NCI-H1048 (cell line): Measurements from ENCODE around the gene C14orf132.
A peak's percentile ranks its signal among the peaks of the same experiment; 100 is the strongest.

Source experiments
- DNase-seq: peaks from one replicate; lab custom pipeline; 2025; lab: John Stamatoyannopoulos, UW

The C14orf132 gene

GRCh38 chr14:96098309-96098998 is 59.3 kb downstream of the C14orf132 start:
- no peak for DNase-seq

- DNase-seq = no peak
Measured at GRCh38 chr14:96098999-96099335, 59.8 kb downstream of the C14orf132 start.

DNA sequence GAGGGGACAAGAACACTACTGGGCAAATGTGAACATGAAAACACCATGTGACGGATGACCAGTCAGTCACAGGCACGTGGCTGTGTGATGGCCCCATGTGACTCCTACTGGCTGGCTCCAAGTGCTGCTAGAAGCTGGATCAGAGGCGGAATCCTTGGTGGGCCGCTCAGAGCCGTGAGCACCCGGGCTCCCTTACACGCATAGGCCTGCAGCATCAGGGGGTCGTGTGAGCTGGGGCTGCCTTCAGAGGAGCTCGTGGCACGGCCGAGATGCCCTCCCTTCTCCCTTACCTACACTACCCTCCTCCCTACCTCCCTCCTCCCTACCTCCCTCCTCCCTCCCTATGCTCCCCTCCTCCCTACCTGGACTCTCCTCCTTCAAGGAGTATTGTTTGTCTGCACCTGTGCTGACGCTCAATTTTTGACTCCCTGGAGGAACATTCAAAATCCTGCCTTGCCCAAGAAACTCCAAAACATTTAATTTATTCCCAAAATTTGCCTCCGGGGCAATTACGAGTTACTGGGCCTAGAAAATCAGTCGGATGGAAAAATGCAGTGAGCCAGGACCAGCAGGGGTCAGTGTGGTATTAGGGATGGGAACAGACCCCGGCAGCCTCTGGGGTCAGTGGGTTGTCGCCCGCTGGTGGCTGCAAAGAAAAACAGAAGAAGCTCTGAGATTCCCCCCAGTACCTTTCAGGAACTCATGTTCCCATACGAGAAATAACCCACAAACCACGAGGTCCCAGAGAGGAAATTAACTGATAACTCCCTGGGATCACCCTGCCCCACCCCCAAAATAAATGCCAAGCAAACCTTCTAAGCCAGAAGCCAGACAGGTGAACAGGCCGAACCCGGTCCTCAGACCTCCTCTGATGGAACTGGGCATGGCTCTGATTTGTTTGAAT is 61.3 kb downstream of the C14orf132 start:
- peak; percentile 51 for DNase-seq

DNA sequence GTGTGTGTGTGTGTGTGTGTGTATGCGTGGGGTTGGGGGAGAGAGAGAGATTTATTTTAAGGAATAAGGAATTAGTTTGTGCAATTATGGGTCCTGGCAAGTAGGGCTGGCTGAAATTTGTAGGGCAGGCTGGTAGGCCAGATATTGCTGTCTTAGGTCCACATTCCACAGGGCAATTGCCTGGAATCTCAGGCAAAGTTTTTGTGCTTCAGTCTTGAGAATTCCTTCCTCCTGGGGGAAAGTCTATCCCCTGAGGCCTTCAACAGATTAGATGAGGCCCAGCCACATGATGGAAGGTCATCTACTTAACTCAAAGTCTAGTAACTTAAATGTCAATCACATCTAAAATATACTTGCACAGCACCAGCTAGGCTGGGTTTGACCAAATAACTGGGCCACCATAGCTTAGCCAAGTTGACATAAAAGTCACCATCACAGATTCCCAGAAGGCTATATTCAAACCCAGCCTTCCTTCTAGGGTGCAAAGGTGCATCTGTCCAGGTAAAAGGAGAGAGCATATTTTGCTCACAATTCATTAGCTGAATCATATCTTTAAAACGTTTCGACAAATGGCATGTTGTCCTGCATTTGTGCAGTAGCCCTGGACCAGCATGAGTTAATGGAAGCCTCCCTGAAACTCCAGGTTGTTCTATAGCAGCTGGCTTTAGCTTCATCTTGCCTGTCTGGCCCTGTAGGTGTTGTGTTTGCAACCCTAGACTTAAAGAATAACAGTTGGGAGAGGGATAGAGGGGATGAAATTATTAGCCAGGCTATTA is 63.1 kb downstream of the C14orf132 start:
- no peak for DNase-seq

- DNase-seq = no peak
Measured at GRCh38 chr14:96103075-96103474, 63.9 kb downstream of the C14orf132 start.

DNA sequence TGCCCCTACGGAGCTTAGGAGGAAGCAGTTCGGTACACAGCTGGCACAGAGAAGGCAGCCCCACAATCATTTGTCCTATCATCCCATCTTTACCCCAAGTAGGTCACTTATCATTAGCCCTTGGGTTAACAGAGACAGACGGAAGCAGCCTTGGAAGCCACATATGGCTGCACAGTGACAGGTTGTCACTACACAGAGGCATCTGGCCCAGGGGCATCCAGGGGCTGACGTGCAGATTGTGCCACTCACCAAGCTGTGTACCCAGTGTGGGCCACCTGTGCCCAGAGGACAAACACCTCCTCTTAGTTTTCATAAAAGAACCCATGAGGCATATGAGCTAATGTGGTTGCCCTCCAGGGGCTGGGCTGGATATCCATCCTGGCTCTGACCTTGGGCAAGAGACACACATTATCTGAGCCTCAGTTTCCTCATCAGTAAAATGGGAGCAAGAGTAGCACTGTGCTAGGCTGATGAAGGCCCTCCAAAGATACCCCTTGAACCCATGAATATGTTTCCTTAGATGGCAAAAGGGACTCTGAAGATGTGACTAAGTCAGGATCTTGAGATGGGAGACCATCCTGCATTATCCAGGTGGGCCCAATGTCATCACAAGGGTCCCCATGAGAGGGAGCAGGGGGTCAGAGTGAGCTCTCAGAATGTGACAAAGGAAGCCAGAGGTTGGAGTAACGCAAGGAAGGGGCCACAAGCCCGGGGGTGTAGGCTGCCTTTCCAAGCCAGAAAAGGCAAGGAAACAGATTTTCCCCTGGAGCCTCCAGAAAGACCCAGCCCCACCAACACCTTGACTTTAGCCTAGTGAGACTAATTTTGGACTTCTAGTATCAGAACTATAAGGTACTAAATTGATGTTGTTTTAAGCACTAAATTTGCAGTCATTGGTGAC is 64.6 kb downstream of the C14orf132 start:
- DNase-seq = no peak

- no peak for DNase-seq
Measured at GRCh38 chr14:96104469-96105057, 65.4 kb downstream of the C14orf132 start.

DNA sequence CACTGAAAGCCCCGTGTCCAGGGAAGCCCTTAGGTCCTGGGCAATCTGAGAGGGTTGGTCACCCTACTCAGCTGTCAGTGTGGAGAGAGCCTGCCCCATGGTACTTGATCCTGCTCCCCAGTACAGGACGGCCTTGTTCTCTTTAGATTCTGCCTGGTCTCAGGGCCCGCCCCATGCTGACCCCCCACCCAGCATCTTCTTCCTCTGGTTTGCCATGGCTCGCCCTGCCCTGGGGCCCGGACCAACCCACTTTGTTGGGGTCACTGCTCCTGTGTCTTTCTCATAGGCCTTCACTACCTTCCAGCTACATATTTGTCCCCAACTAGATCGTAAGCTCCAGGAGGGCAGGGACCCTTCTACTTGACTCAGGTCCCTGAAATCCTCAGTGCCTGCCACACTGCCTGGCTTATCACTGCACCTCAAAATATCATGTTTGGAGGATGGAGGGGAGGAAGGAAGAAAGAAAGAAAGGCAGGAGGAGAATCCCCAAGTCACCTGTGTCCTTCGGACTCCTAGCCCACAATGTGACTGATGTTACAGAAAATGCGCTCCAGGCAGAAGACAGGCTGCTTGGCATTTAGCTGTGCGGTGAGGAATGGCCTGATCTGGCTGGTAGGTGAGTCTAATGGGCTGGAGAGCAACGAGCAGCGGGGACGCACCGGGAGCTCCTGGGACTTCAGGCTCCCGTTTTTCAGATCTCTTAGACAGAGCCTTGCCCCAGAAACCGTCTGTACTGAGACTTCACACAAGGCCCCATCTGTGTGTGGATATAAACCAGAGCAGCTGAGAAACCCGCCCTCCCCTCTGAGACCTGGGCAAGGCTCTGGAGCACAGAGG is 66.1 kb downstream of the C14orf132 start:
- DNase-seq = no peak

GRCh38 chr14:96105926-96106441 is 66.8 kb downstream of the C14orf132 start:
- DNase-seq = no peak

- DNase-seq = no peak
Measured at GRCh38 chr14:96106891-96107290, 67.7 kb downstream of the C14orf132 start.

DNA sequence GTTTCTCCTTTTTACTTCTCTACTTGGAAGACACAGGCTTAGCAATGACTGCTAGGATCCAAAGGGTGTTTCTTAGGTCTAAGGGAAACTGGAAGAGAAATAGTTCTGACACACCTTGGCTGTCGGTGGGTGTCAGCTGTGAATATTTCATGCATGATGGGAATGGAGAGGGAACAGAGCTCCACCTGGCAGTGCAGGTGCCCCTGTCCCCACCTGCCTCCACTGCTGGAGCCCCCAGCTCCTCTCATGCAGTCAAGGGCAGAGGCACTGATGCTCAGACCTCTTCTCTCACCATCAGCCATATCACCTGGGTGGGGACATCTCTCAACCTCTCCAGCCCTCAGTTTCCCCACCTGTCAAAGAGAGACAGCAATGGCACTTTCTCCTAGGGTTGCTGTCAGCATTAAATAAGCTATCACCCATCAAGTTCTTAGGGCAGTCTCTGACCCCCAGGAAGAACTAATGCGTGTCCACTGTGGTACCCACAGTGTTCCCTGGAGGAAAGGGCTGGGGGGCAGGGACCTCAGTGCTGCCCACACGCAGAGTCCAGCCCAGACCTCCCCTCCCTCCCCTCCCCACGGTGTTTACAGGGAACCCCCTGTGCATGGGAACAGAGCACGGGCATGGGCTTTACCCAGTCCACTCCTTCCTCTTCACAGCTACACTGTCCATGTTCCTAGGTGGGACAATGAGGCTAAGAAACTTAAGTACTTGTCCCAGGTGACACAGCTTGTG is 69.1 kb downstream of the C14orf132 start:
- no peak for DNase-seq

- DNase-seq = no peak
Measured at GRCh38 chr14:96108911-96109310, 69.7 kb downstream of the C14orf132 start.

GRCh38 chr14:96109596-96110355 is 70.6 kb downstream of the C14orf132 start:
- DNase-seq = no peak

DNA sequence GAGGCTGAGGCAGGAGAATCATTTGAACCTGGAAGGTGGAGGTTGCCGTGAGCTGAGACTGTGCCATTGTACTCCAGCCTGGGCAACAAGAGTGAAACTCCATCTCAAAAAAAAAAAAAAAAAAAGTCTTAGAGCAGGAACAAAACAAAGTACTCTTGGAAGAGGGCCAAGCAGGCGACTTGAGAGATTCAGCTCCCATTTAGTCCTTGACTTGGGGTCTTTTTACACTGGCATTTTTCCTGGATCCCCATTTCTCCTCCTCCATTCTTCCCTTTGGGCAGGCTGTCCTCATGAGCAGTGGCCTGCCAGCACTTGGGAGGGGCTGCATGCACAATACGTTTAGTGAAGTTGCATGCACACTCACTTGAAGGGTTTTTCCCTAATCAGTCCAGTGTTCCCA is 72.9 kb downstream of the C14orf132 start:
- no peak for DNase-seq

- no peak for DNase-seq
Measured at GRCh38 chr14:96114002-96114401, 74.8 kb downstream of the C14orf132 start.

DNA sequence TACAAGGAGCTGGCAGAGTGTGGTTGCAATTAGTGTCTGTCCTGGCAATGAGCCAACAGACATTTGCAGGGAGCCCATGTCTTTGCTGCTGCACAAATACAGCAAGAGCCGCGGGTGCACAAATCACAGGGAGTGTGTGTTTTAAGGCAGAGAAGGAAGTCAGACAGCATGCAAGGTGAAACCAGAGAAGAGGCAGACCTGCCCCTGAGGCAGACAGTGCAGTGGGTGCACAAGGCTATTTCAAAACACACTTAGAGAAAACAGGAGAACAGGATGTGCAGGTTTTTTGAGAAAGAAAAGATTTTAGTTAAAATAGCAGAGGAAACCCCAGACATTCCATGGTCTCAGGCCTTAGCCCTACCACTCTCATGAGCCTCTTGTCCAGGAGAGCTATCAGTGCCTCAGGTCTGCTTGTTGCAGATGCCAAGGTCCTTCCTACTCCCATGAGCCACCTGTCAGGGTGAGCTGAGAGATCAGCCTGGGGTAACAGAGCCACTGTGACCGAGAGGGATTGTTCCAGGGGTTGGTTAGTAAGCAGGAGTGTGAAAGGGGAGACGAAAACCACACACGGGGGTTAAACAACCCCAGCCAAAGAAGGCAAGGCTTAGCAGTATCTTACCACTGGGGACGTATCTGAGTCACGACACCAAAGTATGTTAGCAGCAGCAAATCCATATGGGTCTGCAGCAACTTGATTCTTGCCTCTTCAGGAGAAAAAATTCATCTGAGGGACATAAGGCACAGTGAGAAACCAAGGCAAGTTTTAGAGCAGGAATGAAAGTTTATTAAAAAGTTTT is 78.1 kb downstream of the C14orf132 start:
- DNase-seq = no peak

GRCh38 chr14:96117960-96118359 is 78.8 kb downstream of the C14orf132 start:
- DNase-seq = no peak

- DNase-seq = no peak
Measured at GRCh38 chr14:96118391-96118790, 79.2 kb downstream of the C14orf132 start.
